CD4-positive, alpha-beta T cell treated with Interleukin-1 beta for 1 hour (primary cell): ENCODE data around the gene DLGAP4.

Experiments used
- DNase-seq, 2 donors: peaks; one replicate each; pipeline ENCODE4 v3.0.0-alpha.2; 2020 to 2022

Gene DLGAP4

GRCh38 chr20:36418711-36419110, 112.6 kb downstream of the DLGAP4 start:
- DNase-seq, result no peak

GRCh38 chr20:36421641-36422040, 115.5 kb downstream of the DLGAP4 start:
- no peak for DNase-seq

GRCh38 chr20:36424314-36424713, 118.2 kb downstream of the DLGAP4 start:
- DNase-seq, result no peak

GRCh38 chr20:36425166-36425565, 119.0 kb downstream of the DLGAP4 start:
- DNase-seq, result no peak

- DNase-seq, result no peak
These were observed 125.5 kb downstream of the DLGAP4 start for GRCh38 chr20:36431604-36432003.

GRCh38 chr20:36432096-36432495, 126.0 kb downstream of the DLGAP4 start:
- DNase-seq, result no peak

GRCh38 chr20:36434383-36434782, 128.2 kb downstream of the DLGAP4 start:
- no peak for DNase-seq

GRCh38 chr20:36435124-36435523, 129.0 kb downstream of the DLGAP4 start:
- DNase-seq, result no peak

GRCh38 chr20:36435592-36436541, 129.7 kb downstream of the DLGAP4 start:
- peak; percentile 89 for DNase-seq

GRCh38 chr20:36439040-36439730, 133.0 kb downstream of the DLGAP4 start:
- DNase-seq, result peak; percentile 58

- DNase-seq, result no peak
These were observed 133.6 kb downstream of the DLGAP4 start for GRCh38 chr20:36439731-36440072.

- no peak for DNase-seq
These were observed 134.4 kb downstream of the DLGAP4 start for GRCh38 chr20:36440370-36441026.

- DNase-seq, result no peak
These were observed 134.9 kb downstream of the DLGAP4 start for GRCh38 chr20:36441027-36441414.

- no peak for DNase-seq
These were observed 135.3 kb downstream of the DLGAP4 start for GRCh38 chr20:36441416-36441815.

- no peak for DNase-seq
These were observed 139.7 kb downstream of the DLGAP4 start for GRCh38 chr20:36445847-36446246.

GRCh38 chr20:36446557-36446956, 140.4 kb downstream of the DLGAP4 start:
- DNase-seq, result no peak

- DNase-seq, result no peak
These were observed 141.0 kb downstream of the DLGAP4 start for GRCh38 chr20:36447101-36447500.

- no peak for DNase-seq
These were observed 143.5 kb downstream of the DLGAP4 start for GRCh38 chr20:36449663-36450062.

GRCh38 chr20:36454332-36454697, 148.2 kb downstream of the DLGAP4 start:
- DNase-seq, result no peak

GRCh38 chr20:36454698-36455427, 148.7 kb downstream of the DLGAP4 start:
- DNase-seq, result no peak

GRCh38 chr20:36455972-36456625, 150.0 kb downstream of the DLGAP4 start:
- DNase-seq, result no peak
